Activated T-cell treated with anti-CD3 and anti-CD28 coated beads, Interleukin-2, amount 50 U/mL, for 48 hours (primary cell): ENCODE measurements around the gene LRFN2.

Source experiments
- DNase-seq, 2 experiments: peaks; one replicate each; pipeline ENCODE4 v3.0.0-alpha.2; 2020

LRFN2 gene

DNA sequence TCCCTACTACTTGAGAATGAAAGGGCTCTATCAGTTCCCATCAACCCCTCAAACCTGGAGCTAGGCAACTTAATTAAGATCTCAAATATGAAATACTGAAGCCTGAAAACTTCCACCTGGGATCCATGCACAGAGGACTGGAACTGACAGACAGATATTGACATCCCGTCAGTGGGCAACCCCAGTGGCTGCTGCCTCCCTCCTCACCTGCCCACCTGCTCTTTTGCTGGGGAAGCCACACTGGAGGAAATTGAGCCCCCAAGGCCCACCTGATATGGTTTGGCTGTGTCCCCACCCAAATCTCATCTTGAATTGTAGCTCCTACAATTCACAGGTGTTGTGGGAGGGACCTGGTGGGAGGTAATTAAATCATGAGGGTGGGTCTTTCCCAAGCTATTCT lies 192.8 kb downstream of the LRFN2 start:
- no peak for DNase-seq

GRCh38 chr6:40393641-40394040 lies 193.5 kb downstream of the LRFN2 start:
- no peak for DNase-seq

DNA sequence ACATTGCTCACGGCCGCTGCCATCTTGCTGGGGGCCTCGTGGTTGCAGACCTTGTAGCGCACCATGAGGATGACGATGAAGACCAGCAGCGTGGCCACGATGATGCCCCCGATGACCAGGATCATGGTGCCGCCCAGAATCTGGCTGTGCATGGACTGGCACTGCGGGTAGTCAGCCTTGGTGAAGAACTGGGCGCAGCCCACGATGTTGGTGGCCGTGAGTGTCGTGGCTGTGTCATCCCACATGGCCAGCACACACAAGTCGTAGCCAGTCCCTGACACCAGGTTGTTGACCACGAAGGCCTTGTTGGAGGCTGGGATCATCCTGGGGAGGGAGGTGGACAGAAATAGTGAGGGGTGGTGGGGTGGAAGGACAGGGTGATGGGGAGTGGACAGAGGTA lies 194.6 kb downstream of the LRFN2 start:
- DNase-seq, result no peak

GRCh38 chr6:40391851-40392517 lies 195.2 kb downstream of the LRFN2 start:
- no peak for DNase-seq

DNA sequence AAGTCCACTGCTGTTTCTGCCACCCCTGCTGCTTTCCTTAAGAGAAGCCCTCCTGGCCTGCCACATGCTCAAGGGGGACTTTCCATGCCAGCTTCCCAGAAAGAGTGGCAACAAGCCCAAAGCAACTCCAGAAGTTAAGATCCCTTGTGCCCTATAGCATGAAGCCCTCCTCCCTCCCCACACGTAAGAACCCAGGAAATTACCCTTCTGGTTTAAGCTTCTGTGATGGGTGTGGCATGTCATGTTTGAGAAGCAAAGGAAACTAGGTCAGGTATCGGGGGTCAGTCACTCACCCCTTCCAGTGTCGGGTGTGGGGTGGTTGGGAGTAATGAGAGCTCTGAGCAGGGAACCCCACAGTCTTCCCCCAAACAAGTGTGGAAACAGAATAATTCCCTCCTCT lies 196.1 kb downstream of the LRFN2 start:
- DNase-seq, result peak in 1 of 2 experiments; percentile 12

DNA sequence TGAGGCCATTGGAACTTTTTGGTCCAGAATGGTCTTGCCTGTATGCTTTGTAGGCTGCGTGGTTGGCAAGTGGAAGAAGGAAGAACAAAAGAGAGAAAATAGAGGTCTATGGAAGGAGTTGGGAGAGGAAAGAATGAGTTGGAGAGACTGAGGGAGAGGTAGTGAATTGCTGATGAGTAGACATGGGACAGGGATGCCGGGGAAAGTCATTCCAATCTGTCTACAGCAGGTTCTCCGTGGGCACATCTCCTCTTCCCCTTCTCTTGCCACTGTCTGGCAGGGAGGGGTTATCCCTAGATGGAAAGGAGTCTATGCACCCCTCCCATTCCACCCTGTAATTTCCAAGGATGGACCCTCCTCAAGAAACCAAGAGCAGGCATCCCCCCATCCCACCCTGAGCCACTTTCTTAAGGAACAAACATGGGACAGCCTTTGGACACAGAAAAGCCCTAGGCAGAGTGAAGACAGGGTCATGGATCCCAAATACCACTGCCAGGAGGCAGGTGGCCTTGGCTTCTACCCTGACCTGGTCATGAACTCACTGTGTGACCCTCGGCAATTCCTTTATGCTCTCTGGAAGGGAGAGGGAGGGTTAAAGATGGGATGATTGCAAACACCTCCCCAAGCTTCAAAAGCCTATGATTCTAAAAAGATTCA lies 196.9 kb downstream of the LRFN2 start:
- DNase-seq, result peak in 1 of 2 experiments; percentile 9

DNA sequence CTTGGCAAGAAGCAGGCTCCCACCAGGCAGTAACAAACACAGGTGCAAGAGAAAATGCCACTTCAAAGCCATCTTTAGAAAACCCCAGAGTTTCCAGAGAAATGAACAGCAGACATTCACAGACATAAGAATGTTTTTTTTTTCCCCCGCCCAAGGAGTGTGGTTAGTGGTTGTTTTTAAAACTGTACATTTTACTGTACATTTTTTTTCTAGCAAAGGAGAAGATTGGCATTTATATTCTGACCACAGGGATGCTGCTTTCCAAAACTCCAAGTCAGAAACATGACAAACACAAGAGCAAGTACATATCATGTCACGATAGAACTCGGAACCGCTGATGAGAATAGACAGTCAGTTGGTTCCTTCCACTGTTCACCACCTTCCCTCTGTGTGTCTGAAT lies 197.9 kb downstream of the LRFN2 start:
- DNase-seq, result peak in 1 of 2 experiments; percentile 9

DNA sequence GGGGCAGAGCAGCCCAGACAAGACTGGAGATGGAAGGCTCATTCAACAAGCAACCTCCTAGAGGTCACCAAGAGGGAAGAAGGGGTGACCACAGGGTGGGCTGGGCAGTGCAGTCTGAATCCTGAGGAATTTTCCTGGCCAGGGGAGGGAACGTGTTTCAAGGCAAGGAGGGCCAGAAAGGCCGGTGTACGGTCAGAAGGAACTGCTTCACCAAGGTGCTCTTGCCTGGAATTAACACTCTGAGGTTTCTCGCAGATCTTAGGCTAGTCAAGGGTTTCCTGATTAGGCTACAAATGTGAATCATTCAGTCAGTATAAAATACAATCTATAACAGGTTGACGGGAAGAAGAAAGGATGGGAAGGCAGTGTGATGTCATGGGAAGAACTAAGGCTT lies 199.3 kb downstream of the LRFN2 start:
- peak in 1 of 2 experiments; percentile 15 for DNase-seq

GRCh38 chr6:40387127-40387870 lies 199.9 kb downstream of the LRFN2 start:
- peak in 1 of 2 experiments; percentile 4 for DNase-seq

DNA sequence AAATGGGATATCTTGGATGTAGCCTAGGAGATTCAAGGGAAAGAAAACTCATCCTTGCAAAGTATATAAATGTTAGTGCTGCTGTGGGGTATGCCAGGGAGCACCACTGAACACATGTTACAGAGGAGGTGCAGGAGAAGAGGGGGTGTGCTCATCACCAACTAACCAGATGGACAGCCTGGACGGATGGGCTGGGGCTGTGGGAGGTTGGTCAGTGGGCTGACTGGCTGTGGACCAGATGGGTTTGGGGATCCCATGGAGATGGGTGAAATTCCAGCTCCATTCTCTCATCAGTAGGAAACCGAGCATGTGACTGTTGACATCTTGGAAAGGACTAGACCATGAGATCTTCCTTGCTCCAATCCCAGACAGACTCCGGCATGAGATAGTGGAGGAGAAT lies 201.0 kb downstream of the LRFN2 start:
- DNase-seq, result peak in 1 of 2 experiments; percentile 4

DNA sequence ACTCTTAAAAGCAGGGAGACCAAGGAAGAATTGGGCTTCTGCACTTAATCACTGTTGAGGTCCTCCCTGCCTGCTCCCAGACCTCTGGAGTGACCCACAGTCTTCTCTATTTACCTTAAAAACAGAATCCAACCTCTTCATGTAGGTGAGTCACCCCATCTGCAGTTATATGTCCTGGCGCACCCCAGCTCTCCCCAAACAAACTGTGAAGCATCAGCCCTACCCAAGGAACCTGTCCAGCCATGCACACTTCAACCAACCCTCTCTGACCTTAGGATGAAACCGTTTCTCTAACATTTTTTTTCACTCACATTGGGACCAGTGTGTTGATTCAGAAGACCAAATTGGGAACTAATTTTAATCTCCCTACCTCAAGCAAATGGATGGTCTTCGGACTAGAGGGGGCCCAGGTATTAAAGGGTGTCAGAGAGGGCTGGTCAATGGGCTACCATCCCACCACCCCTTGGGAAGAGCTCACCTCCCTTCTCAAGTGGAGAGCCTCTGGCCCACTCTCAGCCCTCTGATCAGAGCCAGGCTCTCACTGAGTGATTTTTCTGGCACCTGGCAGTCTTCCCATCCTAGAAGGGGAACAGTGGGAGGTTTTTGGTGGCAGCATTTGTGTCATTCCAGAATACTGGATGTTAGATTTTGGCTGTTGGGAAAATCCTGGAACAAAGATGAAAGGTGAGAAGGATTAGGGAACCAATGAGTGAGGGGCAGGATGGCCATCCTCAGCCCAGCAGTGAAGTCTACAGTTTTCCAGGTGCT lies 203.6 kb downstream of the LRFN2 start:
- DNase-seq, result no peak

GRCh38 chr6:40380271-40380670 lies 206.9 kb downstream of the LRFN2 start:
- DNase-seq, result no peak

DNA sequence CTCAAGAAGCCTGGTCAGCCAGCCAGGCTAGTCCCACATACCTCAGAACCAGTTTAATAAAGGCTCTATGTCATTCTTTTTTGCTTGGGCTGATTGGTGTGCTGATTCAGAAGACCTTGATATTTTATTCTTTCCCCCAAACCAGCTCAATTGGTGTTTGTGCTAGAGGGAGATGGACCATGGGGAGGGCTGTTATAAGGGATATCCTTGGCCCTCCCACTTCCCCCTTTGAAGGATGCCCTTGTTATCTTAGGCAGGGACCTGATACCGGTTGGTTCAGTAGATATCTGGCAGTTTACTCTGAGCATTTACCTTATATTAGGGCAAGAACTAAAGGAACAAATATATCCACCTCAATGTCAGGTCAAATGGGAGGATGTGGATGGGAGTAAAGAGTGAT lies 207.4 kb downstream of the LRFN2 start:
- no peak for DNase-seq

GRCh38 chr6:40378725-40379074 lies 208.5 kb downstream of the LRFN2 start:
- peak in 1 of 2 experiments; percentile 9 for DNase-seq

GRCh38 chr6:40378071-40378724 lies 209.0 kb downstream of the LRFN2 start:
- peak in 1 of 2 experiments; percentile 10 for DNase-seq

DNA sequence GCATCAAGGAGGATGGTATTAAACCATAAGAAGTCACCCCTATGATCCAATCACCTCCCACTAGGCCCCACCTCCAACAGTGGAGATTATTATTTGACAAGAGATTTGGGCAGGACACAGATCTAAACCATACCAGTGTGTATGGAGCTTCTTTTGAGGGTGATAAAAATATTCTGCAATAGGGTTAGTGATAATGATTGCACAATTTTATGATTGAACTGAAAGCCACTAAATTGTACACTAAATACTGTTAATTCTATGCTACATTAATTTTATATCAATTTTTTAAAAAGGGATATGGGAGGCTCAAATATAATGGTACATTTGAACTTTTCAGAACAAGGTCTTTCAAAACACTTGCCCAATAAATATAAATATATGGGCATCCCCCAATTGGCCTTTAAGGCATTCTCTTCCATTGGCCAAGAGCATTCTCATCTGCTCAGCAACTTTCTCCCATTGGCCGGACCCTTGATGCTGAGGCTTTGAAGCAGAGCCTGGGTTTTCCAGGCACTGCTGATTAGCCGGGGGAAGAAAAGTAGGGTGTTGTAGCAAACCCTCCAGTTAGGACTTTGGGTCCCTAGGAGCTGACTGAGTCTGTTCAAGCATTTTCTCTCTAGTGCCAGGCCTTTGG lies 209.9 kb downstream of the LRFN2 start:
- no peak for DNase-seq

GRCh38 chr6:40376113-40376650 lies 211.0 kb downstream of the LRFN2 start:
- DNase-seq, result no peak

GRCh38 chr6:40373267-40373666 lies 213.9 kb downstream of the LRFN2 start:
- DNase-seq, result no peak

GRCh38 chr6:40371621-40372020 lies 215.5 kb downstream of the LRFN2 start:
- no peak for DNase-seq

DNA sequence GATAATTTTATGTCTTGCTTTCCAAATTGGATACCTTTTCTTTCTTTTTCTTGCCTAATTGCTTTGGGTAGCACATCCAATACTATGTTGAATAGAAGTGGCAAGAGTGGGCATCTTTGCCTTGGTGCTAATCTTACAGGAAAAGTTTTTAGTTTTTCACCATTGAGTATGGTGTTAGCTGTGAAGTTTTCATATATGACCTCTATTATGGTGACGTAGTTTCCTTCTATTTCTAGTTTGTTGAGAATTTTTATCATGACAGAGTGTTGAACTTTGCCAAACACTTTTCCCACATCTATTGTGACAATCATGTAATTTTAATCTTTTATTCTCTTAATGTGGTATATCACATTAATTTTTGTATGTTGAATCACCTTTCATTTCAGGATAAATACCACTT lies 216.1 kb downstream of the LRFN2 start:
- DNase-seq, result no peak

DNA sequence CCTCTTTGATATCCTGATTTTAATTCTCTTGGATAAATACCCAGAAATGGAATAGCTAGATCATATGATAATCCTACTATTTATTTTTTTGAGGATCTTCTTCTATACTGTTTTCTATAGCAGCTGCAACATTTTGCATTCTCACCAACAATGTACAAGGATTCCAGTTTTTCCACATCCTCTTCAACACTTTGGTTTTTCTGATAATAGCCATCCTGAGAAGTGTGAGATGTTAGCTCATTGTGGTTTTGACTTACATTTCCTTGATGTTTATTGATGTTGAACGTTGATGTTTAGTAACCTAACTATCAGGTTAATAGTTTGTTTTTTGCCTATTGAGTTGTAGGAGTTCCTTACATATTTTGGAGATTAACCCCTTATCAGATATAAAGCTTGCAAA lies 217.3 kb downstream of the LRFN2 start:
- no peak for DNase-seq

DNA sequence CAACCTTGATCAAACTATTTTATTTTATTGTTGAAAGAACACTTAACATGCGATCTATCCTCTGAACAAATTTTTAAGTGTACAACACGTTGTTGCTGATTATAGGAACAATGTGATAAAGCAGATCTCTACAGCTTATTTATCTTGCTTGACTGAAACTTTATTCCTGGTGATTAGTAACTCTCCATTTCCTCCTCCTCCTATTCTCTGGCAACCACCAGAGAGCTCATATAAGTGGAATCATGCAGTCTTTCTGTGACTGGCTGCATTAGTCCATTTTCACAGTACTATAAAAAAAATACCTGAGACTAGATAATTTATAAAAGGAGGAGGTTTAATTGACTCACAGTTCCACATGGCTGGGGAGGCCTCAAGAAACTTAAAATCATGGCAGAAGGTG lies 218.1 kb downstream of the LRFN2 start:
- DNase-seq, result no peak
